Gastrocnemius medialis (tissue), 4 donors: ENCODE results near the gene RPL22.

Experiments used
- CTCF ChIP-seq, 5 experiments: fragments of 450-650 bp in 3 of 5; fragments of 200-600 bp in 2 of 5; sonication (generic) in 2 of 5; IDR thresholded peaks in 4 of 5; conservative IDR thresholded peaks in 1 of 5; 1 replicate in 4 of 5; 2 replicates in 1 of 5; pipeline ENCODE4 v1.5.1; 2016 to 2019; ENCODE audit warnings: antibody characterized with exemption in 5 of 5, mild to moderate bottlenecking in 3 of 5, moderate library complexity in 3 of 5
- POLR2A ChIP-seq, 2 donors: fragments of 450-650 bp; IDR thresholded peaks; one replicate each; pipeline ENCODE4 v1.6.1; 2017; ENCODE audit warnings: antibody characterized with exemption in 2 of 2, mild to moderate bottlenecking in 2 of 2, moderate library complexity in 2 of 2

- TF ChIP-seq CTCF (IDR thresholded peaks at IDR 0.05 in 4 of 5, conservative IDR thresholded peaks at IDR 0.05 in 1 of 5) (no peak), POLR2A (IDR thresholded peaks at IDR 0.05) (no peak)
Observed at GRCh38 chr1:6150006-6150938, 49.1 kb downstream of the RPL22 start.
